Smooth muscle cell (in vitro differentiated cells): Measurements from ENCODE around the gene GRAMD1B. TPM values are rescaled to one million over a fixed set of nuclear protein-coding genes. Genes with fewer than 3 reads are reported as not detected.

Experiments
- DNase-seq: peaks from one replicate; lab custom pipeline; 2025; ENCODE audit not compliant: unreplicated experiment; lab: John Stamatoyannopoulos, UW
- H2AFZ ChIP-seq: fragments of 200-600 bp; sonication (generic); 2 replicates; pipeline ENCODE4 v1.6.0; 2016; ENCODE audit warnings: antibody characterized with exemption, low read depth, mild to moderate bottlenecking
- H3F3A ChIP-seq: fragments of 200-600 bp; sonication (generic); 2 replicates; pipeline ENCODE4 v1.6.0; 2017; ENCODE audit warnings: antibody characterized with exemption, low read depth
- H3K27ac ChIP-seq: fragments of 200-600 bp; sonication (generic); 2 replicates; pipeline ENCODE4 v1.5.1; 2016; ENCODE audit warnings: low read depth, mild to moderate bottlenecking
- H3K27me3 ChIP-seq: fragments of 200-600 bp; sonication (generic); 2 replicates; pipeline ENCODE4 v1.6.1; 2016; ENCODE audit warnings: low read depth, mild to moderate bottlenecking
- H3K36me3 ChIP-seq: fragments of 200-600 bp; sonication (generic); 2 replicates; pipeline ENCODE4 v1.5.1; 2016; ENCODE audit warnings: low read depth
- H3K4me1 ChIP-seq: fragments of 200-600 bp; sonication (generic); 2 replicates; pipeline ENCODE4 v1.5.1; 2016; ENCODE audit warnings: low read depth
- H3K4me2 ChIP-seq: fragments of 200-600 bp; sonication (generic); 2 replicates; pipeline ENCODE4 v1.6.0; 2016; ENCODE audit warnings: mild to moderate bottlenecking
- H3K4me3 ChIP-seq: fragments of 200-600 bp; sonication (generic); 2 replicates; pipeline ENCODE4 v1.5.1; 2016; ENCODE audit warnings: mild to moderate bottlenecking
- H3K79me2 ChIP-seq: fragments of 200-600 bp; sonication (generic); 2 replicates; pipeline ENCODE4 v1.6.0; 2016; ENCODE audit warnings: low read depth, mild to moderate bottlenecking
- H3K9ac ChIP-seq: fragments of 200-600 bp; sonication (generic); 2 replicates; pipeline ENCODE4 v1.6.0; 2016; ENCODE audit warnings: low read depth
- H3K9me3 ChIP-seq: fragments of 200-600 bp; sonication (generic); replicated peaks from 2 replicates; pipeline ENCODE4 v1.5.1; 2016; ENCODE audit warnings: low read depth
- H4K20me1 ChIP-seq: fragments of 200-600 bp; sonication (generic); 2 replicates; pipeline ENCODE4 v1.6.0; 2016; ENCODE audit warnings: low read depth
- CTCF ChIP-seq: fragments of 200-600 bp; sonication (generic); IDR thresholded peaks from 2 replicates; pipeline ENCODE4 v1.5.1; 2017; ENCODE audit warnings: borderline replicate concordance, mild to moderate bottlenecking, antibody characterized with exemption; ENCODE audit not compliant: insufficient read depth, poor library complexity, severe bottlenecking
- WGBS: methylation state at CpG from one replicate; pipeline ENCODE4 v1.1.7; 2016; ENCODE audit warnings: low lambda C conversion rate; 5-methylcytosine and 5-hydroxymethylcytosine counted together
- polyA plus RNA-seq: library from polyadenylated mRNA; unstranded; fragments of >200 nt; fragmentation: Nextera tagmentation; extraction: Ambion mirVana; gene quantifications from 2 replicates; pipeline ENCODE4 v1.2.1, GENCODE V29; 2016
- total RNA-seq: library from RNA; depleted of rRNA; stranded (reverse); fragments of >200 nt; gene quantifications from 2 replicates; pipeline ENCODE4 v1.2.3, GENCODE V29; 2014

GRAMD1B gene
- total and polyA plus RNA-seq, 2 experiments from 2014 or later = 2.4 to 3.4 TPM

GRCh38 chr11:123390146-123390545 lies 39.9 kb upstream of the GRAMD1B start:
- no peak overlapping the region for H3K9ac ChIP-seq
- H3K36me3 ChIP-seq = no peaks in the 10 kb centered on the region
- no peak for TF ChIP-seq CTCF
- no peaks in the 10 kb centered on the region for H3K27me3 ChIP-seq
- no peaks in the 10 kb centered on the region for H3K79me2 ChIP-seq
- DNase-seq = no peak
- H3K4me1 ChIP-seq = no peaks in the 10 kb centered on the region
- H4K20me1 ChIP-seq = no peaks in the 10 kb centered on the region
- H3K4me3 ChIP-seq = no peak overlapping the region
- 97% methylated on average over 4 of the region's 4 CpGs for WGBS
- H3F3A ChIP-seq = no peaks in the 10 kb centered on the region
- no peak overlapping the region for H3K4me2 ChIP-seq
- H2AFZ ChIP-seq = no peak overlapping the region
- H3K27ac ChIP-seq = no peak overlapping the region
- no peaks in the 10 kb centered on the region for H3K9me3 ChIP-seq

DNA sequence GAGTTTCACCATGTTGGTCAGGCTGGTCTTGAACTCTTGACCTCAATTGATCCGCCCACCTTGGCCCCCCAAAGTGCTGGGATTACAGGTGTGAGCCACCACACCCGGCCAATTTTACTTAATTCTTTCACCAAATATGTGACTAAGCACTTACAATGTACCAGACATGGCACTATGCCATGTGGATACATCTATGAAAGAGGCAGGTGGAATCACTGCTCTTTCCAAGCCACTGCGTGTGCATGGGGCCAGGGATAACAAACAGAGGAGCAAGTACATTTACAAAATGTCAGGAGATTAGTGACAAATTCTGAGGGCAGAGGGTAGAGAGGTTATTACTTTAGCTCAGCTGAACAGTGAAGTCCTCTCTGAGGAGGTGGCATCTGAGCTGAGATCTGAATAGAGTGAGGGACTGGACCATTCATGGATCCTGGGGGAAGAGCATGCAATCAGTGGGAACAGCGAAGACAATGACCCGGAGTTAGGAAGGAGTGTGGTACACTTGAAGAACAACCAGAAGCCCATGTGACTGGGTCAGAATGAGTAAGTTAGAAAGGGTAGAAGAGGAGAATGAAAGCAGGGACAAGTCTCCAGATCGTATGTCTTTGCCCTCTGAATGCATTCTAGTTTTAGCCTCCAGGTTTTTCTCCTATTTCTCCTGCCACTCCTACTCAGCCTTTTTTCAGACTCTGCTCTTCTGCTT lies 38.3 kb upstream of the GRAMD1B start:
- H3K36me3 ChIP-seq = no peaks in the 10 kb centered on the region
- no peaks in the 10 kb centered on the region for H4K20me1 ChIP-seq
- no peak overlapping the region for H3K27ac ChIP-seq
- H3K9me3 ChIP-seq = no peaks in the 10 kb centered on the region
- no peaks in the 10 kb centered on the region for H3F3A ChIP-seq
- H3K4me1 ChIP-seq = no peaks in the 10 kb centered on the region
- no peak overlapping the region for H2AFZ ChIP-seq
- no peaks in the 10 kb centered on the region for H3K79me2 ChIP-seq
- H3K27me3 ChIP-seq = no peaks in the 10 kb centered on the region
- 92% methylated on average over 6 of the region's 6 CpGs for WGBS
- DNase-seq = no peak
- TF ChIP-seq CTCF = no peak
- H3K4me2 ChIP-seq = no peak overlapping the region
- H3K9ac ChIP-seq = no peak overlapping the region
- H3K4me3 ChIP-seq = no peak overlapping the region

DNA sequence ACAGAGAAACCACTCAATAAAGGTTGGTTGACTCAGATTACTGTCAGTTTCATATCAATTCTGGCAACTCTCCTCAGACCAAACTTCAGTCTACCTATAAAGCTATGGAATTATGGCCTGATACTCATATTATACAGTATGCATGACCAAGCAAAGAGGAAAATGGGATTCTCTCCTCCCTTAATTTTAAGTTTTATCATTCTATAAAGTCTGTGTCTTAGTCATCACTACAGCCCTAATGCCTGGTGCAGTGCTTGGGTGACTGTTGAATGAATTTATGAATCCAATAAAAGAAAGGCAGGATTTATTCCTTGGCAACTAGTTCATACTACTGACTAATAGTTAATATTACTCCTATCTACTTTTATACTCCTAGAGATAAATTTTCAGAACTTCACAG lies 37.6 kb upstream of the GRAMD1B start:
- no peaks in the 10 kb centered on the region for H3K79me2 ChIP-seq
- H3K4me2 ChIP-seq = no peak overlapping the region
- H3K27ac ChIP-seq = peak overlapping the region; percentile 48
- H2AFZ ChIP-seq = no peak overlapping the region
- no peak overlapping the region for H3K9ac ChIP-seq
- H3K36me3 ChIP-seq = no peaks in the 10 kb centered on the region
- DNase-seq = no peak
- no peak overlapping the region for H3K4me3 ChIP-seq
- no peaks in the 10 kb centered on the region for H3F3A ChIP-seq
- TF ChIP-seq CTCF = no peak
- no peaks in the 10 kb centered on the region for H4K20me1 ChIP-seq
- H3K9me3 ChIP-seq = no peaks in the 10 kb centered on the region
- H3K27me3 ChIP-seq = no peaks in the 10 kb centered on the region
- no peaks in the 10 kb centered on the region for H3K4me1 ChIP-seq

GRCh38 chr11:123392844-123393243 lies 37.2 kb upstream of the GRAMD1B start:
- Histone ChIP-seq H2AFZ (no peak overlapping the region), H3K4me3 (no peak overlapping the region), H4K20me1 (no peaks in the 10 kb centered on the region), H3K36me3 (no peaks in the 10 kb centered on the region), H3K27ac (peak overlapping the region; percentile 48), H3K9me3 (no peaks in the 10 kb centered on the region), H3K79me2 (no peaks in the 10 kb centered on the region), H3K9ac (no peak overlapping the region), H3K27me3 (no peaks in the 10 kb centered on the region), H3F3A (no peaks in the 10 kb centered on the region), H3K4me2 (peak overlapping the region; percentile 8), H3K4me1 (no peaks in the 10 kb centered on the region)
- WGBS = 65% methylated on average over 3 of the region's 3 CpGs
- no peak for DNase-seq
- TF ChIP-seq CTCF = no peak
